WTC11 (cell line): ENCODE data around the gene OR52N4. TPM values are rescaled to one million over a fixed set of nuclear protein-coding genes. Genes with fewer than 3 reads are reported as not detected.

Source experiments
- ATAC-seq: fragments of 200-7000 bp; cut with Tn5 transposase; 2 replicates; pipeline ENCODE4 v1.10.0; 2021; ENCODE audit warnings: mild to moderate bottlenecking, moderate library complexity
- CTCF ChIA-PET: fragments of 300-600 bp; sonication (Branson Sonifier 250); formaldehyde crosslinking; loops from one replicate; lab custom pipeline; 2021; ENCODE audit warnings: antibody characterized with exemption; lab: Charles Lee
- POLR2A ChIA-PET: fragments of 350-600 bp; sonication (Branson Sonifier 250); formaldehyde crosslinking; loops from one replicate; lab custom pipeline; 2021; ENCODE audit warnings: antibody characterized with exemption; lab: Charles Lee
- DNase-seq: peaks from one replicate; pipeline ENCODE4 v3.0.0; 2021; ENCODE audit warnings: low spot score
- H3K27ac Mint-ChIP-seq: 2 replicates; pipeline ENCODE4 v1.8.0; 2021; ENCODE audit warnings: mixed read lengths
- H3K27me3 Mint-ChIP-seq: 2 replicates; pipeline ENCODE4 v1.8.0; 2021; ENCODE audit warnings: low read depth, mild to moderate bottlenecking, moderate library complexity, mixed read lengths
- H3K36me3 Mint-ChIP-seq: 2 replicates; pipeline ENCODE4 v1.8.0; 2021; ENCODE audit warnings: mixed read lengths
- H3K4me1 Mint-ChIP-seq: 2 replicates; pipeline ENCODE4 v1.8.0; 2022; ENCODE audit warnings: mixed read lengths
- H3K4me3 Mint-ChIP-seq: 2 replicates; pipeline ENCODE4 v1.8.0; 2021; ENCODE audit warnings: mild to moderate bottlenecking, moderate library complexity, mixed read lengths
- H3K9me3 Mint-ChIP-seq: 2 replicates; pipeline ENCODE4 v1.8.0; 2021; ENCODE audit warnings: mixed read lengths
- AR ChIP-seq: fragments of 250-450 bp; sonication (Bioruptor Pico); IDR thresholded peaks from 2 replicates; pipeline ENCODE4 v1.9.0; 2021; ENCODE audit warnings: mild to moderate bottlenecking
- ATF6 ChIP-seq: sonication (generic); formaldehyde crosslinking; IDR thresholded peaks from 2 replicates; pipeline ENCODE4 v1.8.1; 2023; ENCODE audit warnings: mild to moderate bottlenecking, missing genetic modification reagents
- FOXJ3 ChIP-seq: sonication (generic); formaldehyde crosslinking; IDR thresholded peaks from 2 replicates; pipeline ENCODE4 v1.9.0; 2021; ENCODE audit warnings: missing genetic modification reagents, mild to moderate bottlenecking, borderline replicate concordance
- FOXK1 ChIP-seq: sonication (generic); formaldehyde crosslinking; IDR thresholded peaks from 2 replicates; pipeline ENCODE4 v1.8.0; 2022; ENCODE audit warnings: mild to moderate bottlenecking, moderate library complexity, missing genetic modification reagents
- KAT7 ChIP-seq: sonication (generic); formaldehyde crosslinking; IDR thresholded peaks from 2 replicates; pipeline ENCODE4 v1.8.1; 2023; ENCODE audit warnings: missing genetic modification reagents, mild to moderate bottlenecking, borderline replicate concordance
- MAX ChIP-seq: sonication (generic); formaldehyde crosslinking; IDR thresholded peaks from 2 replicates; pipeline ENCODE4 v1.8.0; 2022; ENCODE audit warnings: mild to moderate bottlenecking, missing genetic modification reagents
- MLX ChIP-seq: sonication (generic); formaldehyde crosslinking; IDR thresholded peaks from 2 replicates; pipeline ENCODE4 v1.8.1; 2023; ENCODE audit warnings: mild to moderate bottlenecking, missing genetic modification reagents, moderate library complexity
- NR1H2 ChIP-seq: sonication (generic); formaldehyde crosslinking; IDR thresholded peaks from 2 replicates; pipeline ENCODE4 v1.9.0; 2021; ENCODE audit warnings: mild to moderate bottlenecking, moderate library complexity, missing genetic modification reagents
- PRDM15 ChIP-seq: sonication (generic); formaldehyde crosslinking; IDR thresholded peaks from 2 replicates; pipeline ENCODE4 v1.8.0; 2022; ENCODE audit warnings: missing genetic modification reagents
- PRRX2 ChIP-seq: fragments of 250-450 bp; sonication (Bioruptor Pico); IDR thresholded peaks from 2 replicates; pipeline ENCODE4 v1.8.0; 2021; ENCODE audit warnings: mild to moderate bottlenecking
- RORB ChIP-seq: fragments of 250-450 bp; sonication (Bioruptor Pico); IDR thresholded peaks from 2 replicates; pipeline ENCODE4 v1.9.0; 2021; ENCODE audit warnings: mild to moderate bottlenecking
- STAT6 ChIP-seq: sonication (generic); formaldehyde crosslinking; conservative IDR thresholded peaks from 2 replicates; pipeline ENCODE4 v1.8.1; 2023; ENCODE audit warnings: mild to moderate bottlenecking, low read depth, missing genetic modification reagents, moderate library complexity
- USF1 ChIP-seq: sonication (generic); formaldehyde crosslinking; IDR thresholded peaks from 2 replicates; pipeline ENCODE4 v1.8.0; 2022; ENCODE audit warnings: mild to moderate bottlenecking, missing genetic modification reagents
- ZNF219 ChIP-seq: sonication (generic); formaldehyde crosslinking; IDR thresholded peaks from 2 replicates; pipeline ENCODE4 v1.8.0; 2023; ENCODE audit warnings: missing genetic modification reagents, mild to moderate bottlenecking, borderline replicate concordance
- ZNF263 ChIP-seq: sonication (generic); formaldehyde crosslinking; IDR thresholded peaks from 2 replicates; pipeline ENCODE4 v1.8.1; 2022; ENCODE audit warnings: low read depth, mild to moderate bottlenecking, moderate library complexity, missing genetic modification reagents
- ZNF317 ChIP-seq: sonication (generic); formaldehyde crosslinking; IDR thresholded peaks from 2 replicates; pipeline ENCODE4 v1.8.1; 2023; ENCODE audit warnings: low read depth, mild to moderate bottlenecking, moderate library complexity, missing genetic modification reagents, borderline replicate concordance
- ZNF416 ChIP-seq: fragments of 250-450 bp; sonication (Bioruptor Pico); IDR thresholded peaks from 2 replicates; pipeline ENCODE4 v1.9.0; 2021; ENCODE audit warnings: mild to moderate bottlenecking, inconsistent platforms
- ZNF532 ChIP-seq: fragments of 250-450 bp; sonication (Bioruptor Pico); IDR thresholded peaks from 2 replicates; pipeline ENCODE4 v1.9.0; 2021; ENCODE audit warnings: mild to moderate bottlenecking, borderline replicate concordance
- total RNA-seq: library from RNA; stranded (reverse); gene quantifications from 3 replicates; pipeline ENCODE4 v1.2.3, GENCODE V29; 2021

OR52N4 gene
- total RNA-seq, 1 experiment from 2014 or later = 0.52 TPM

GRCh38 chr11:5727691-5728090 is 26.4 kb upstream of the OR52N4 start:
- Mint-ChIP-seq H3K27ac (no peak overlapping the region), H3K4me3 (no peak overlapping the region)
- no peak for TF ChIP-seq PRRX2 (CRISPR knock-in tag)
- no peak for TF ChIP-seq RORB (CRISPR knock-in tag)
- TF ChIP-seq USF1 (CRISPR knock-in tag) = no peak
- no peak for TF ChIP-seq FOXJ3
- TF ChIP-seq ZNF532 (CRISPR knock-in tag) = no peak
- no peak for TF ChIP-seq ZNF219 (CRISPR knock-in tag)
- TF ChIP-seq NR1H2 (CRISPR knock-in tag) = no peak
- TF ChIP-seq PRDM15 (CRISPR knock-in tag) = no peak
- TF ChIP-seq MAX (CRISPR knock-in tag) = no peak
- TF ChIP-seq ATF6 (CRISPR knock-in tag) = no peak
- no peak for TF ChIP-seq MLX (CRISPR knock-in tag)
- no peak for TF ChIP-seq KAT7 (CRISPR knock-in tag)
- TF ChIP-seq FOXK1 = no peak
- no peak for TF ChIP-seq ZNF263
- no peak for TF ChIP-seq STAT6 (CRISPR knock-in tag)
- TF ChIP-seq ZNF416 = no peak
- no peak for TF ChIP-seq ZNF317 (CRISPR knock-in tag)
- TF ChIP-seq AR = no peak

More at GRCh38 chr11:5727691-5728090, 26.4 kb upstream of the OR52N4 start:
- Mint-ChIP-seq H3K27me3 (no peaks in the 10 kb centered on the region; the same call in 1 of the 2 replicates), H3K4me1 (no peaks in the 10 kb centered on the region), H3K9me3 (no peaks in the 10 kb centered on the region), H3K36me3 (no peaks in the 10 kb centered on the region)
- no peak for ATAC-seq
- DNase-seq = no peak
- CTCF ChIA-PET = no interaction called here
- POLR2A ChIA-PET = no interaction called here
